ENCODE data around the gene CR2. TPM values are rescaled to one million over a fixed set of nuclear protein-coding genes. Genes with fewer than 3 reads are reported as not detected.

The CR2 gene
- total RNA-seq, 1 experiment from 2014 or later = 1.8 TPM

- Histone ChIP-seq H2BK120ac (ENCODE audit: low read depth, low read length, poor library complexity, severe bottlenecking) (no peak overlapping the region), H3K4me2 (ENCODE audit: insufficient read depth, insufficient read length, low read length) (no peak overlapping the region), H3K27me3 (ENCODE audit: insufficient read depth, low read length) (no peaks in the 10 kb centered on the region), H3K56ac (ENCODE audit: insufficient read length, low read depth, low read length) (no peak overlapping the region), H4K8ac (replicated peaks; ENCODE audit: insufficient read length, low read depth, low read length) (no peak overlapping the region), H2BK12ac (ENCODE audit: insufficient read length, low read depth, low read length) (no peak overlapping the region), H2BK15ac (ENCODE audit: low read depth, low read length) (no peak overlapping the region), H3K4ac (ENCODE audit: low read depth, low read length) (no peak overlapping the region), H2AK5ac (ENCODE audit: insufficient read length, low read length) (no peak overlapping the region), H3K79me1 (ENCODE audit: insufficient read depth, low read depth, low read length, poor library complexity, severe bottlenecking) (no peaks in the 10 kb centered on the region), H4K91ac (ENCODE audit: insufficient read length, low read depth, low read length) (no peak overlapping the region), H3K79me2 (ENCODE audit: insufficient read depth, low read length) (no peaks in the 10 kb centered on the region), H4K5ac (ENCODE audit: insufficient read length, low read depth, low read length) (no peak overlapping the region), H3K23me2 (ENCODE audit: insufficient read length, low read depth, low read length, poor library complexity, severe bottlenecking) (no peaks in the 10 kb centered on the region), H3K4me1 (ENCODE audit: insufficient read depth, low read length) (no peaks in the 10 kb centered on the region), H4K20me1 (ENCODE audit: control insufficient read depth, insufficient read depth, insufficient read length) (no peaks in the 10 kb centered on the region), H3K14ac (ENCODE audit: insufficient read depth, low read length) (no peak overlapping the region), H2BK20ac (ENCODE audit: low read depth, low read length, poor library complexity, severe bottlenecking) (no peak overlapping the region), H3K9ac (ENCODE audit: extremely low read depth, insufficient read length, low read length) (no peak overlapping the region), H2AFZ (ENCODE audit: low read length) (no peak overlapping the region), H3T11ph (ENCODE audit: low read length) (no peak overlapping the region), H3K23ac (ENCODE audit: insufficient read length, low read depth, low read length) (no peak overlapping the region), H3K18ac (ENCODE audit: insufficient read length, low read depth, low read length) (no peak overlapping the region), H3K27ac (ENCODE audit: insufficient read length, low read depth, low read length) (no peak overlapping the region), H3K9me3 (ENCODE audit: control insufficient read depth, low read depth, low read length) (no peaks in the 10 kb centered on the region), H2BK5ac (ENCODE audit: insufficient read length, low read length) (no peak overlapping the region)
- Mint-ChIP-seq H3K9me3 (no peaks in the 10 kb centered on the region), H3K27me3 (ENCODE audit: low read depth) (no peaks in the 10 kb centered on the region), H3K4me1 (peaks cover 5% of the 10 kb centered on the region in 2 experiments; a peak in 3 of 4 replicates), H3K27ac (no peak overlapping the region), H3K4me3 (no peak overlapping the region), H3K36me3 (ENCODE audit: insufficient read depth in 1 of 3, low read depth in 3 of 3) (no peaks in the 10 kb centered on the region)
- WGBS (ENCODE audit: extremely low coverage, insufficient read length, low lambda C conversion rate) = no CpG with 5 or more reads among the region's 1 CpG
- DNase-seq = no peak
- TF ChIP-seq, protein P1, sequence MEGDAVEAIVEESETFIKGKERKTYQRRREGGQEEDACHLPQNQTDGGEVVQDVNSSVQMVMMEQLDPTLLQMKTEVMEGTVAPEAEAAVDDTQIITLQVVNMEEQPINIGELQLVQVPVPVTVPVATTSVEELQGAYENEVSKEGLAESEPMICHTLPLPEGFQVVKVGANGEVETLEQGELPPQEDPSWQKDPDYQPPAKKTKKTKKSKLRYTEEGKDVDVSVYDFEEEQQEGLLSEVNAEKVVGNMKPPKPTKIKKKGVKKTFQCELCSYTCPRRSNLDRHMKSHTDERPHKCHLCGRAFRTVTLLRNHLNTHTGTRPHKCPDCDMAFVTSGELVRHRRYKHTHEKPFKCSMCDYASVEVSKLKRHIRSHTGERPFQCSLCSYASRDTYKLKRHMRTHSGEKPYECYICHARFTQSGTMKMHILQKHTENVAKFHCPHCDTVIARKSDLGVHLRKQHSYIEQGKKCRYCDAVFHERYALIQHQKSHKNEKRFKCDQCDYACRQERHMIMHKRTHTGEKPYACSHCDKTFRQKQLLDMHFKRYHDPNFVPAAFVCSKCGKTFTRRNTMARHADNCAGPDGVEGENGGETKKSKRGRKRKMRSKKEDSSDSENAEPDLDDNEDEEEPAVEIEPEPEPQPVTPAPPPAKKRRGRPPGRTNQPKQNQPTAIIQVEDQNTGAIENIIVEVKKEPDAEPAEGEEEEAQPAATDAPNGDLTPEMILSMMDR (conservative IDR thresholded peaks at IDR 0.05) = no peak
Measured at GRCh38 chr1:207418351-207418750, 35.8 kb upstream of the CR2 start.

Data from H9 (cell line).